RWPE1 (cell line): Measurements from ENCODE around the gene TCF12.

Experiments
- CTCF ChIA-PET: fragments of 350-600 bp; sonication (Branson Sonifier 250); formaldehyde crosslinking; extraction: SDS; loops from one replicate; lab custom pipeline; 2021; lab: Yijun Ruan, JAX
- POLR2A ChIA-PET: fragments of 400-600 bp; formaldehyde crosslinking; extraction: SDS; loops from one replicate; lab custom pipeline; 2020; ENCODE audit warnings: antibody characterized with exemption; ENCODE audit not compliant: low non-redundant PET; lab: Yijun Ruan, JAX
- DNase-seq: peaks from one replicate; pipeline ENCODE4 v3.0.0; 2012; ENCODE audit warnings: low spot score
- H3K27ac ChIP-seq: fragments of 450-650 bp; 2 replicates; pipeline ENCODE4 v1.5.1; 2017
- CTCF ChIP-seq: fragments of 450-650 bp; conservative IDR thresholded peaks from 2 replicates; pipeline ENCODE4 v1.5.1; 2017; ENCODE audit warnings: low read depth, mild to moderate bottlenecking

Gene TCF12

GRCh38 chr15:57193161-57193560 is 274.7 kb downstream of the TCF12 start:
- POLR2A ChIA-PET, result no interaction called here
- TF ChIP-seq CTCF, result no peak
- no peak for DNase-seq
- CTCF ChIA-PET, result no interaction called here
- no peak overlapping the region for H3K27ac ChIP-seq

GRCh38 chr15:57195326-57195725 is 276.9 kb downstream of the TCF12 start:
- TF ChIP-seq CTCF, result no peak
- ChIA-PET POLR2A (no interaction called here), CTCF (no interaction called here)
- no peak overlapping the region for H3K27ac ChIP-seq
- no peak for DNase-seq

GRCh38 chr15:57196865-57197264 is 278.4 kb downstream of the TCF12 start:
- POLR2A ChIA-PET, result no interaction called here
- no peak for DNase-seq
- H3K27ac ChIP-seq, result no peak overlapping the region
- no peak for TF ChIP-seq CTCF
- CTCF ChIA-PET, result no interaction called here

GRCh38 chr15:57198131-57198530 is 279.7 kb downstream of the TCF12 start:
- ChIA-PET POLR2A (no interaction called here), CTCF (interaction anchor here (0.7 kb wide), 1 partner anchor 20 kb away, joined by 3 read pairs; no protein-coding TSS in a partner anchor)
- DNase-seq, result no peak
- H3K27ac ChIP-seq, result no peak overlapping the region
- TF ChIP-seq CTCF, result no peak

GRCh38 chr15:57198654-57199291 is 280.3 kb downstream of the TCF12 start:
- POLR2A ChIA-PET, result no interaction called here
- peak; percentile 8 for DNase-seq
- TF ChIP-seq CTCF, result no peak
- CTCF ChIA-PET, result interaction anchor here (0.7 kb wide), 1 partner anchor 21 kb away, joined by 3 read pairs; no protein-coding TSS in a partner anchor
- no peak overlapping the region for H3K27ac ChIP-seq

- TF ChIP-seq CTCF, result no peak
- ChIA-PET POLR2A (no interaction called here), CTCF (no interaction called here)
- no peak for DNase-seq
- H3K27ac ChIP-seq, result no peak overlapping the region
These were observed 283.1 kb downstream of the TCF12 start for GRCh38 chr15:57201578-57201977.
